22Rv1 (cell line): Measurements from ENCODE around the gene PAK4.

Source experiments
- CTCF ChIP-seq: fragments of 450-650 bp; IDR thresholded peaks from 2 replicates; pipeline ENCODE4 v1.5.1; 2017; ENCODE audit warnings: mild to moderate bottlenecking
- ZFX ChIP-seq: fragments of 450-650 bp; IDR thresholded peaks from 2 replicates; pipeline ENCODE4 v1.6.1; 2017; ENCODE audit warnings: antibody characterized with exemption, borderline replicate concordance

- TF ChIP-seq CTCF (no peak), ZFX (no peak)
These were observed 52.1 kb downstream of the PAK4 start for GRCh38 chr19:39177736-39178135.
